Progenitor cell of endocrine pancreas (in vitro differentiated cells): ENCODE results near the gene PRDM16. TPM values are rescaled to one million over a fixed set of nuclear protein-coding genes. Genes with fewer than 3 reads are reported as not detected.

Source experiments
- DNase-seq: peaks from one replicate; pipeline ENCODE4 v3.0.0; 2021; ENCODE audit warnings: low spot score; ENCODE audit not compliant: unreplicated experiment
- H3K27ac Mint-ChIP-seq: 2 replicates; pipeline ENCODE4 v1.8.0; 2021; ENCODE audit warnings: mild to moderate bottlenecking, moderate library complexity, mixed read lengths
- H3K27me3 Mint-ChIP-seq: 2 replicates; pipeline ENCODE4 v1.8.0; 2021; ENCODE audit warnings: mixed read lengths
- H3K36me3 Mint-ChIP-seq: 2 replicates; pipeline ENCODE4 v1.8.0; 2022; ENCODE audit warnings: mixed read lengths; ENCODE audit not compliant: insufficient read depth
- H3K4me1 Mint-ChIP-seq: 2 replicates; pipeline ENCODE4 v1.8.0; 2021; ENCODE audit warnings: low read depth, mixed read lengths
- H3K4me3 Mint-ChIP-seq: 2 replicates; pipeline ENCODE4 v1.8.0; 2021; ENCODE audit warnings: low read depth, mild to moderate bottlenecking, moderate library complexity, mixed read lengths
- H3K9me3 Mint-ChIP-seq: 2 replicates; pipeline ENCODE4 v1.8.0; 2021; ENCODE audit warnings: low read depth, mixed read lengths
- CTCF ChIP-seq: fragments of 200-600 bp; sonication (generic); IDR thresholded peaks from one replicate; pipeline ENCODE4 v1.5.0; 2021; ENCODE audit warnings: antibody characterized with exemption, mild to moderate bottlenecking; ENCODE audit not compliant: unreplicated experiment
- total RNA-seq: library from RNA; stranded (reverse); gene quantifications from 2 replicates; pipeline ENCODE4 v1.2.1, GENCODE V29; 2021

Gene PRDM16
- total RNA-seq, 1 donor from 2014 or later, result 69.1 TPM

- Mint-ChIP-seq H3K4me3 (no peak overlapping the region), H3K36me3 (peaks cover 15% of the 10 kb centered on the region), H3K27me3 (no peaks in the 10 kb centered on the region), H3K4me1 (peaks cover 30% of the 10 kb centered on the region), H3K27ac (no peak overlapping the region), H3K9me3 (no peaks in the 10 kb centered on the region)
- TF ChIP-seq CTCF, result no peak
- no peak for DNase-seq
These were observed 328.3 kb downstream of the PRDM16 start for GRCh38 chr1:3397311-3397710.

- no peak overlapping the region for H3K27ac Mint-ChIP-seq
- H3K36me3 Mint-ChIP-seq, result peaks cover 15% of the 10 kb centered on the region
- H3K4me1 Mint-ChIP-seq, result peaks cover 18% of the 10 kb centered on the region
- no peaks in the 10 kb centered on the region for H3K27me3 Mint-ChIP-seq
- no peaks in the 10 kb centered on the region for H3K9me3 Mint-ChIP-seq
- no peak for DNase-seq
- no peak overlapping the region for H3K4me3 Mint-ChIP-seq
- no peak for TF ChIP-seq CTCF
These were observed 329.6 kb downstream of the PRDM16 start for GRCh38 chr1:3398396-3399140.

GRCh38 chr1:3399732-3400131 is 330.7 kb downstream of the PRDM16 start:
- Mint-ChIP-seq H3K36me3 (peaks cover 15% of the 10 kb centered on the region), H3K9me3 (no peaks in the 10 kb centered on the region), H3K4me3 (no peak overlapping the region), H3K4me1 (peaks cover 18% of the 10 kb centered on the region), H3K27ac (no peak overlapping the region), H3K27me3 (no peaks in the 10 kb centered on the region)
- TF ChIP-seq CTCF, result no peak
- no peak for DNase-seq

GRCh38 chr1:3401585-3402257 is 332.7 kb downstream of the PRDM16 start:
- DNase-seq, result no peak
- Mint-ChIP-seq H3K9me3 (no peaks in the 10 kb centered on the region), H3K27ac (no peak overlapping the region), H3K4me3 (no peak overlapping the region), H3K4me1 (peaks cover 10% of the 10 kb centered on the region), H3K27me3 (no peaks in the 10 kb centered on the region), H3K36me3 (peaks cover 23% of the 10 kb centered on the region)
- TF ChIP-seq CTCF, result no peak

- Mint-ChIP-seq H3K27ac (no peak overlapping the region), H3K4me1 (peaks cover 10% of the 10 kb centered on the region), H3K4me3 (no peak overlapping the region), H3K27me3 (no peaks in the 10 kb centered on the region), H3K36me3 (peaks cover 23% of the 10 kb centered on the region), H3K9me3 (no peaks in the 10 kb centered on the region)
- TF ChIP-seq CTCF, result no peak
- DNase-seq, result no peak
These were observed 333.4 kb downstream of the PRDM16 start for GRCh38 chr1:3402258-3403010.
